DND-41 (cell line): ENCODE measurements around the gene DPYD.

Source experiments
- ATAC-seq: fragments of 200-7000 bp; cut with Tn5 transposase; 3 replicates; pipeline ENCODE4 v1.9.1; 2021; ENCODE audit warnings: low read depth; ENCODE audit not compliant: insufficient read depth
- DNase-seq: peaks from one replicate; pipeline ENCODE4 v3.0.0-alpha.2; 2020
- H2AFZ ChIP-seq: 2 replicates; pipeline ENCODE4 v1.6.0; 2012; ENCODE audit warnings: low read depth, low read length
- H3K27ac ChIP-seq: 2 replicates; pipeline ENCODE4 v1.5.1; 2012; ENCODE audit warnings: low read length, inconsistent platforms
- H3K27me3 ChIP-seq: fragments of 200-600 bp; sonication (generic); 2 replicates; pipeline ENCODE4 v1.6.0; 2012; ENCODE audit warnings: low read length, mild to moderate bottlenecking, inconsistent platforms; ENCODE audit not compliant: insufficient read depth, poor library complexity
- H3K36me3 ChIP-seq: 2 replicates; pipeline ENCODE4 v1.5.1; 2012; ENCODE audit warnings: low read length, inconsistent platforms; ENCODE audit not compliant: insufficient read depth
- H3K4me1 ChIP-seq: 2 replicates; pipeline ENCODE4 v1.5.1; 2012; ENCODE audit warnings: mild to moderate bottlenecking, low read length; ENCODE audit not compliant: insufficient read depth
- H3K4me2 ChIP-seq: 2 replicates; pipeline ENCODE4 v1.6.0; 2012; ENCODE audit warnings: mild to moderate bottlenecking, moderate library complexity, low read length, inconsistent platforms; ENCODE audit not compliant: insufficient read depth
- H3K4me3 ChIP-seq, 2 experiments: fragments of 200-600 bp in 1 of 2; shearing (Covaris generic) in 1 of 2; 2 replicates each; pipeline ENCODE4 v1.5.1; 2012 to 2016; ENCODE audit warnings: inconsistent platforms in 2 of 2, low read length in 2 of 2, mild to moderate bottlenecking in 2 of 2, low read depth in 1 of 2, moderate library complexity in 1 of 2
- H3K79me2 ChIP-seq: 2 replicates; pipeline ENCODE4 v1.6.0; 2012; ENCODE audit warnings: low read length, inconsistent platforms; ENCODE audit not compliant: insufficient read depth
- H3K9ac ChIP-seq: 2 replicates; pipeline ENCODE4 v1.6.0; 2012; ENCODE audit warnings: low read depth, mild to moderate bottlenecking, inconsistent platforms, low read length, moderate library complexity
- H3K9me3 ChIP-seq: 2 replicates; pipeline ENCODE4 v1.5.1; 2012; ENCODE audit warnings: low read length, moderate library complexity, mild to moderate bottlenecking, inconsistent platforms; ENCODE audit not compliant: insufficient read depth, severe bottlenecking
- H4K20me1 ChIP-seq: 2 replicates; pipeline ENCODE4 v1.6.0; 2012; ENCODE audit warnings: low read length; ENCODE audit not compliant: insufficient read depth
- CTCF ChIP-seq: IDR thresholded peaks from 2 replicates; pipeline ENCODE4 v1.5.1; 2012; ENCODE audit warnings: borderline replicate concordance, low read length, moderate library complexity, mild to moderate bottlenecking; ENCODE audit not compliant: poor library complexity, severe bottlenecking; ENCODE audit errors: extremely low read depth
- EZH2 ChIP-seq: IDR thresholded peaks from 3 replicates; pipeline ENCODE4 v1.6.1; 2012; ENCODE audit warnings: borderline replicate concordance, low read depth, mild to moderate bottlenecking, moderate library complexity, low read length, inconsistent platforms; ENCODE audit not compliant: severe bottlenecking

DPYD gene

GRCh38 chr1:97770376-97770775, 150.5 kb downstream of the DPYD start:
- no peak overlapping the region for H3K4me2 ChIP-seq
- H3K27me3 ChIP-seq: no peaks in the 10 kb centered on the region
- no peaks in the 10 kb centered on the region for H3K79me2 ChIP-seq
- H3K9me3 ChIP-seq: no peaks in the 10 kb centered on the region
- no peak overlapping the region for H2AFZ ChIP-seq
- H3K27ac ChIP-seq: no peak overlapping the region
- H3K4me1 ChIP-seq: no peaks in the 10 kb centered on the region
- no peaks in the 10 kb centered on the region for H4K20me1 ChIP-seq
- TF ChIP-seq EZH2 (no peak), CTCF (no peak)
- H3K9ac ChIP-seq: no peak overlapping the region
- ATAC-seq (no peak), DNase-seq (no peak)
- peaks cover 12% of the 10 kb centered on the region for H3K36me3 ChIP-seq
- no peak overlapping the region for H3K4me3 ChIP-seq

- Histone ChIP-seq H3K27me3 (no peaks in the 10 kb centered on the region), H3K79me2 (no peaks in the 10 kb centered on the region), H3K36me3 (peaks cover 6% of the 10 kb centered on the region; the same call in 1 of the 2 replicates), H4K20me1 (no peaks in the 10 kb centered on the region), H3K4me3 (no peak overlapping the region), H3K27ac (no peak overlapping the region), H3K9ac (no peak overlapping the region), H3K9me3 (no peaks in the 10 kb centered on the region), H2AFZ (no peak overlapping the region), H3K4me2 (no peak overlapping the region), H3K4me1 (no peaks in the 10 kb centered on the region)
- DNase-seq (no peak), ATAC-seq (no peak)
- no peak for TF ChIP-seq CTCF
- TF ChIP-seq EZH2: no peak
Measured at GRCh38 chr1:97767381-97767780, 153.5 kb downstream of the DPYD start.

- Histone ChIP-seq H3K27me3 (no peaks in the 10 kb centered on the region), H3K36me3 (peaks cover 6% of the 10 kb centered on the region; the same call in 1 of the 2 replicates), H3K4me2 (no peak overlapping the region), H3K79me2 (0 out of 2 replicates have a peak, but pooled peaks cover 2% of the 10 kb centered on the region), H3K27ac (no peak overlapping the region), H3K4me3 (no peak overlapping the region), H3K9me3 (no peaks in the 10 kb centered on the region), H4K20me1 (no peaks in the 10 kb centered on the region), H2AFZ (no peak overlapping the region), H3K9ac (no peak overlapping the region), H3K4me1 (no peaks in the 10 kb centered on the region)
- DNase-seq: no peak
- no peak for TF ChIP-seq EZH2
- no peak for TF ChIP-seq CTCF
- no peak for ATAC-seq
Measured at GRCh38 chr1:97764991-97765390, 155.8 kb downstream of the DPYD start.

- no peak overlapping the region for H3K27ac ChIP-seq
- H2AFZ ChIP-seq: no peak overlapping the region
- no peak overlapping the region for H3K9ac ChIP-seq
- H3K9me3 ChIP-seq: no peaks in the 10 kb centered on the region
- no peak overlapping the region for H3K4me3 ChIP-seq
- no peaks in the 10 kb centered on the region for H4K20me1 ChIP-seq
- TF ChIP-seq EZH2 (no peak), CTCF (no peak)
- H3K27me3 ChIP-seq: no peaks in the 10 kb centered on the region
- H3K36me3 ChIP-seq: peaks cover 6% of the 10 kb centered on the region; the same call in 1 of the 2 replicates
- no peak overlapping the region for H3K4me2 ChIP-seq
- DNase-seq: no peak
- 0 out of 2 replicates have a peak, but pooled peaks cover 2% of the 10 kb centered on the region for H3K79me2 ChIP-seq
- no peaks in the 10 kb centered on the region for H3K4me1 ChIP-seq
- no peak for ATAC-seq
Measured at GRCh38 chr1:97761637-97762036, 159.2 kb downstream of the DPYD start.
